Stimulated activated naive CD4-positive, alpha-beta T cell treated with Interleukin-2 at 50 U/mL for 16 hours (primary cell): Measurements from ENCODE around the gene COL26A1.
"Not testable (repeated sequence)": the region's sequence is repeated elsewhere in the genome, so short reads cannot be mapped to it uniquely, and the experiment has no call there.

Source experiments
- DNase-seq: peaks from one replicate; lab custom pipeline; 2025; lab: John Stamatoyannopoulos, UW

Gene COL26A1

DNA sequence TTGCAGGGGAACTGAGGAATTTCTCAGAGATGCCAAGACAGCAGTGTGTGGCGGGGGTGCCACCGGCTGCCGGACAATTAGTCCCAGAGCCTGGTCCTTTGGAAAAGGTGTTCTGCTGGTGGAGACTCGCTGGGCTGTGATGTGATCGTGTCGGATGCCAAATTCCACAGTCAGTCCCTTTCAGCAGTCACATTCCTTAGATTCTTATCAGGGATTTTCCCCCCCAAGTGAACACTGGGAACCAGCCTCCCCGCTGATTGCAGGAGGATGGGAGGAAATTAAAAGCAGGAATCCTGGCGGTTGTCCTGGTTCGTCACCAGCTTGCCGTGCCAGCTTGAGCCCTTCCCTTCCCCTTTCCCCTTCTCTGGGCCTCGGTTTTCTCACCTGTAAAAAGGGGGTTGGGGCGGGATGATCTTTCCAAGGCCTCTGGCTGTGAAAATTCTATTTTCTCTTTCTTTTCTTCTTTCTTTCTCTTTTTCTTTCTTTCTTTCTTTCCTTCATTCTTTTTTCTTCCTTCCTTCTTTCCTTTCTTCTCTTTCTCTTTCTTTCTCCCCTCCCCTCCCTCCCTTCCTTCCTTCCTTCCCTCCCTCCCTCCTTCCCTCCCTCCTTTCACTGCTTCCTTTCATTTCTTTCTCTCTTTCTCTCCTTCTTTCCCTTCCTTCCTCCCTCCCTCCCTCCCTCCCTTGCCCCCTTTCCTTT lies 39.6 kb downstream of the COL26A1 start:
- DNase-seq = no peak

DNA sequence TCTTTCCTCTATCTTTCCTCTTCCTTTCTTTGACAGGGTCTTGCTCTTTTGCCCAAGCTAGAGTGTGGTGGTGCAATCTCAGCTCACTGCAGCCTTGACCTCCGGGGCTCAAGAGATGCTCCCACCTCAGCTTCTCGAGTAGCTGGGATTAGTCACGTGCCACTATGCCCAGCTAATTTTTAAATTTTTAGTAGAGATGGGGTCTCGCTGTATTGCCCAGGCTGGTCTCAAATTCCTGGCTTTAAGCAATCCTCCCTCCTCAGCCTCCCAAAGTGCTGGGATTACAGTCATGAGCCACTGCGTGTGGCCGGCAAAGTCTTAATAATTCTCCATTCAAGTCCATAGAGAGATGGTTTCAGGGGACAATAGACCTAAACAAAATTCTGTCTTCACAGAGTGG lies 40.2 kb downstream of the COL26A1 start:
- no peak for DNase-seq

DNA sequence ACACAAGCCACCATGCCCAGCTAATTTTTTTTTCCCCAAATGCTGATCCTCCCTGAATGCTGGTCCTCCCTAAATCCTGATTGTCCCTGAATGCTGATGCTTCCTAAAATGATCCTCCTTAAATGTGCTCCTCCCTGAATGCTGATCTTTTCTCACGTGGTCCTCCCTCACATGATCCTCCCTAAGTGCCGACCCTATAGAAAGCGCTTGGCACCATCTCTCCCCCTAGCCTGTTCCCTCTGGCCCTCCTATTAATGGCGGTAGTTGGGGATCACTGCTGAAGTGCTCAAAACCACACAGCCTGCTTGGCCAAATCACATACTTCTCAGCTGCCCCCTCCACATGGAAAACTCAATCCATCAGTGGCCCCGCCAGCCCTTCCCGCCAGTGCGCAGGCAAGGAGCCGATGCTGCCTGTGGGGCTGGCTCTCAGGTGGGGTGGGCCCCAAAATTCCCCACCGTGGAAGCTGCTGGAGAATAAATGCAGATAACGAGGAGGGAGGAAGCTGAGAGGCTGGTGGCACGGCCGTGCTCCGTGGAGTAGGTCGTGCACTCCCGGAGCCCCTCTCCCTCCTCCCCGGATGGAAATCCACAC lies 42.9 kb downstream of the COL26A1 start:
- DNase-seq = no peak

GRCh38 chr7:101410743-101411507 lies 48.2 kb downstream of the COL26A1 start:
- DNase-seq = peak; percentile 1

- DNase-seq = no peak
Observed at GRCh38 chr7:101411508-101411874, 48.8 kb downstream of the COL26A1 start.

DNA sequence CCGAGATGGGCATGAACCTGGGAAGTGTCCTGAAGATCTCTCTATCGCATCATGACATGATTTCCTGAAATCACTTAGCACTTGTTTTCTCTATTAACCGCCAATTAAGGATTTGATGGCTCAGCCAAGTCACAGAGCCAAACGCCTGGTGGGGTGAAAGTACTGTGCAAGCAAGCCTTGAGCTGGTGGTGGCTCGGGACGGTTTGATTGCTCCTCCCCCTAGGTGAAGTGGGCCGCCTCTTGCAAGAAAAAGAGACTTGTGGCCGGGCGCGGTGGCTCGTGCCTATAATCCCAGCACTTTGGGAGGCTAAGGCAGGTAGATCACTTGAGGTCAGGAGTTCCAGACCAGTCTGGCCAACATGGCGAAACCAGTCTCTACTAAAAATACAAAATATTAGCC lies 50.3 kb downstream of the COL26A1 start:
- no peak for DNase-seq

- no peak for DNase-seq
Observed at GRCh38 chr7:101418694-101419093, 56.0 kb downstream of the COL26A1 start.

DNA sequence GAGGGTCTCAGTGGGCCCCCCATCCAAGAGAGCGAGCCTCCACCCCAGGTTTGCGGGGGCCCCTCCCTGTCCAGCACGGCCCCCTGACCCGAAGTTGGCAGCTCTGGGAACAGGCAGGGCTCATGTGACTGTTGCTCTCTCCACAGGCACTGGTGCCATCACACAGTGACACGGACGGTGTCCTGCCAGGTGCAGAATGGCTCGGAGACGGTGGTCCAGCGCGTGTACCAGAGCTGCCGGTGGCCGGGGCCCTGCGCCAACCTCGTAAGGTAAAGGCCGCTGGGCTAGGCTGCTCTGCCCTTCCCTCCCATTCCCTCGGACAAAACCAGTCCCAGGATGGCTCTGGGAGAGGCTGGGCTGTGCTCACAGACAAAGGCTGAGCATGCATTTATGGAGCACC lies 57.2 kb downstream of the COL26A1 start:
- no peak for DNase-seq

DNA sequence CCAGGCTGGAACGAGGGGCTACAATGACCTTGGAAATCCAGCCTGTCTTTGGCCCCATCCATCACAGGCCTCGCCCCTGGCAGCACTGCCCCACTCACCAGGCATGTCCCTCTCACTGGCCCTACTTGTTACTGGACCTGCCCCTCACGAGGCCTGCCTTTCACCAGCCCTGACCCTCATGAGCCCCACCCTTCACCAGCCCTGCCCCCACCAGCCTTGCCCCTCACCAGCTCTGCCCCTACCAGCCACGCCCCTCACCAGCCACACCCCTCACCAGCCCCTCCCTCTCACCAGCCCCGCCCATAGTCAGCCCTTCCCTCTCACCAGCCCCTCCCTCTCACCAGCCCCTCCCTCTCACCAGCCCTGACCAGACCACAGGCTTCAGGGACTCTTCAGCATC lies 57.8 kb downstream of the COL26A1 start:
- DNase-seq = no peak

- no peak for DNase-seq
Observed at GRCh38 chr7:101422356-101423195, 59.9 kb downstream of the COL26A1 start.

DNA sequence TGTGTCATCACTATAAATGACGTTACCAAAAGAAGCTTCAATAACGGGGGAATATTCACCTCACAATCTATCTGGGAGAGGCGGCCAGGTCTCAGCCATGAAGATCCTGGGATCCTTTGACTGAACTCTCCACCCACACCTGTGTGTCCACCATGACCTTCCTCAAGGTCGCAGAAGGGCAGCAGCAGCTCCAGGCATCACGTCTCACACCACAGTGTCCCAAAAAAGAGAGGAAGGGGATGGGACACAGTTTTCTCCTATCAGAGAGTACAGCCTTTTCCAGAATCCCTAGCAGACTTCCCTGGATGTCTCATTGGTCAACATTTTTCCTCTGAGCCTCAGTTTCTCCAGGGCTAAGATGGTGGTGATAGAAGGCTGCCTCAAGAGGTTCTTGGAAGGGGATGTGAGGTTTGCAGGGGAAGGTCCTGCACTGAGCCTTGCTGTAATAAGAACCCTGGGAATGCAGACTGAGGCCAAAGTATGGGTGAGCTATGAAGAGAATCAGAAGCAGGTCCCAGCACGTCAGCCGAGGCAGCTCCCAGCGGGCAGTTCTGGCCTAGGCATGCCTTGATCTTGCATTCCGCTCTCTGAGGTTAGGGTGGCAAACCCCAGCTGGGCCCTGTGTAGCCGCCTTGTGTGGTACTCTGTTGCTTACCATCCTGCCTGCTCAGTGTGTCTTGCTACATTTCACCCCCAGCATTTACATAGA lies 63.8 kb downstream of the COL26A1 start:
- DNase-seq = no peak

- DNase-seq = no peak
Observed at GRCh38 chr7:101428093-101428866, 65.6 kb downstream of the COL26A1 start.

DNA sequence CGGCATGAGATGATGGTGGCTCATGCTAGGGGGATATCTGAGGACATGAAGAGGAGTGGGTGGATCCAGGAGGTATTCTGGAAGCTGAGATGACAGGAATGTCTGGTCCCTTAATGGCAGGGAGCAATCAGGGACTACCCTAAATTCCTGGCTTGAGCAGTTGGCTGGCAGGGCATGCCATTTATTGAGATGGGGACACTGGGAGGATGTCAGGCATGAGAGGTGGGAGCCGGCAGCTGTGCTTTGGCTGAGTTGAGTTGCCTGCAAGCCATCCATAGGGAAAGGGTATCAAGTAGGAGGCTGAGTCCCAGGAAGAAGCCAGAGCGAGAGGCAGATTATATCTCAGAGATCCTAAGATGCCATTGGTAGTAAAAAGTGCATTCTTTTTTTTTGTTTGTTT lies 69.6 kb downstream of the COL26A1 start:
- no peak for DNase-seq

DNA sequence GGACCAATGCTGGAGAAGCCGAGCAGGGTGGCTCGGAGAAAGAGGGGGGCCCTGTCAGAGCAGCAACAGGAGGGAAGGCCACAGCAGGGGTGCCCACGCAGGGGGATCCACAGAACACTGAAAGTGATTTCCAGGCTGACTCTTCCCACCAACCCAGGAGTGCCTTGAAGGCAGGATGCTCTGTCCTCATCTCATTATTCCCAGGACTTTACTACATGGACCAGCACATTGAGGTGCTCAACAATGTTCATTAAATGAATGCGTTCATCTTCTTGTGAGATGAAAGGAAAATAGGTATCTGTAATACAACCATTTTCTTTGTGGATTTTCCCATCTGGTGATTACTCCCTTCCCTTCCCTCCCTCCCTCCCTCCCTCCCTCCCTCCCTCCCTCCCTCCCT lies 71.0 kb downstream of the COL26A1 start:
- no peak for DNase-seq

DNA sequence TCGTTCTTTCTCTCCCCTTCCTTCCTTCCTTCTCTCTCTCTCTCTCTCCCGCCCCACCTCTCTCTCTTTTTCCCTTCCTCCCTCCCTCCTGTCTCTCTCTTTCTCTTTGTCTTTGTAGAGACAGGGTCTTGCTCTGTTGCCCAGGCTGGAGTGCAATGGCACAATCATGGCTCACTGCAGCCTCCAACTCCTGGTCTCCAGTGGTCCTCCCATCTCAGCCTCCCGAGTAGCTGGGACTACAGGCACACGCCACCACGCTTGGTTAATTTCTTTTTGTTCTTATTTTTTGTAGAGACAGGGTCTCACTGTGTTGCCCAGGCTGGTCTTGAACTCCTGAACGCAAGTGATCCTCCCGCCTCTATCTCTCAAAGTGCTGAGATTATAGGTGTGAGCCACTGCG lies 71.5 kb downstream of the COL26A1 start:
- not testable (repeated sequence) for DNase-seq

DNA sequence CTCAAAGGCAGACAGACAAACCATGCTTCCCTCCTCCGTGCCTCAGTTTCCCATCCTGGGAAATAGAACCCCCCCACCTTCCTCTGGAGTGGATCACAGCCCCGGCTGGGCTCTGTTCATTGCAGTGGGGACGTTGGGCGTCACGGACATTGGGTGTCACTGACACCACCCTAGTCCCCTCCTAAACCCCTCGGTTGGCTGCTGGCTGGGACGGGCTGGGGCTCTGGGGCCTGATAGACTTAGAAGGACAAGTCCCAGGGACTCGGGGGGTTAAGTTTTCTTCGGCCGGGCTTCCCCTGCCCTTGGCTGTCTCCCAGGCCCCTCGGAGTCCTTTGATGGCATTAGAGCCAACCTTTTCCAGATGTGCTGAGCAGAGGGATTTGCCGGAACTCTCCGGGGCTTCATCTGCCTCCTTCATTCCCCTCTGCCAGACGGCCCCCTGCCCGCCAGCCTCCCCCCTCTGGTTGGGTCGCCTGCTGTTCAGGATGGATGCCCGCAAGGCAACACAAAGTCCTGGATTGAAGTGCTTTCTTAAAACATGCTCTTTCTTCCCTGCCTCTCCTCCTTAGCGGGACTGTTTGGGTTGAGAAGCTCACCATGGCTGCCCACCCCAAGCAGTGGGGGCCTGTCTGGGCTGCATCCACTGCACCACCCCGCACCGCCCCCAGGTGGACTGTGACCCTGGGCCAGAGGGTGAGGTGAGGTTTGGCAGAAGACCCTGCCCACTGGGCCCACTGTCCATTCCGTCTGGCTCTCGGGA lies 73.0 kb downstream of the COL26A1 start:
- no peak for DNase-seq

GRCh38 chr7:101436221-101436735 lies 73.6 kb downstream of the COL26A1 start:
- DNase-seq = no peak

DNA sequence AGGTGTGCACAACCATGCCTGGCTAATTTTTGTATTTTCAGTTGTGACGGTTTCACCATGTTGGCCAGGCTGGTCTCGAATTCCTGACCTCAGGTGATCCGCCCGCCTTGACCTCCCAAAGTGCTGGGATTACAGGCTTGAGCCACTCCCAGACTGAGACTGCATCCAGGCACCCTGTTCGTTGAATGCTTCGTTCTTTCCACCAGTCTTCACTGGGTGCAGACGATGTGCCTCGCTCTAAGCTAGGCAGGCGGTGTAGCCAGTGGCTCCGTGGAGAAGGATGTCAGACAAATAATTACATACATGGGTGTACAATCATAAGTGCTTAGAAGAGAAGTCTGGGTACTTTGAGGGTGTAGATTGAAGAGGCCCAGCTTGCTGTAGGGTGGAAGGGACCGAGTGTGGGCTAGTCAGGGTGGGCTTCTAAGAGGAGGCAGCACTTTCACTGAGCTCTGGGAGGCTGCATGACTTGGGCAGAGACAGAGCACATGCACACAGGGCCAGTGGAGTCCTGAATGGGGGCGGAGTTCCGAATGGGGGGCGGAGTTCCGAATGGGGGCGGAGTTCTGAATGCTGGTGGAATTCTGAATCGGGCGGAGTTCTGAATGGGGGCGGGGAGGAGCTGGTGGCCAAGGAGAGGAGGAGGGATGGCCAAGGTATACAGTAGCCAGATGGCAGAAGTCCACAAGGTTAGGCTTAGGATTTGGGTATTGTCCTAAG lies 74.3 kb downstream of the COL26A1 start:
- DNase-seq = no peak

DNA sequence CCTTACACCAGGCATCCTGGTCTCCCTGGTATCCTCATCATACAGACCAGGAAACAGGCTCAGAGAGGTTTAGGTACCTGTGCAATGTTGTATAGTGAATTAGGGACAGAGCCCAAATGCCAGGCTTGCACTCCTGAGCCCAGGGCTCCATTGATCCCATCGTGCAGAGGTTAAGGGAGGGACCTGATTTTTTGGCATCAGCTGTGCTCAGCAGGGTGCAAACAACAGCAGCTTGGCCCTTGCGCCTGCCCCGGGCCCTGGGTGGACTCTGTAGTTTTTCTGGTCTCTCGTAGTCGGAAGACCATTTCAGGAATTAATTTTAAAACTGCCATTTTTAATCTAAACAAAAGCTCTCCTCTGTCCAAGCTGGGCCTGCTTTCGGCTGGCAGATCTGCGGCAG lies 79.2 kb downstream of the COL26A1 start:
- no peak for DNase-seq
